CD4-positive, CD25-positive, alpha-beta regulatory T cell (primary cell): Measurements from ENCODE around the gene XBP1. TPM values are rescaled to one million over a fixed set of nuclear protein-coding genes. Genes with fewer than 3 reads are reported as not detected.
"Not testable (repeated sequence)": the region's sequence is repeated elsewhere in the genome, so short reads cannot be mapped to it uniquely, and the experiment has no call there.

Experiments
- ATAC-seq, 2 donors: fragments of 150-1000 bp; cut with Tn5 transposase; one replicate each; pipeline ENCODE4 v1.10.0; 2021; ENCODE audit warnings: low read depth in 2 of 2, moderate number of reproducible peaks in 2 of 2, moderate library complexity in 1 of 2
- DNase-seq, 3 donors: peaks; one replicate each; pipeline versions ENCODE4 v3.0.0 to v3.0.0-alpha.2; 2012 to 2022; ENCODE audit warnings: mixed read lengths in 1 of 3
- H3K27ac ChIP-seq: one replicate; pipeline ENCODE4 v1.7.0; 2013; ENCODE audit warnings: mild to moderate bottlenecking, low read length; ENCODE audit not compliant: insufficient read depth, poor library complexity, severe bottlenecking
- H3K27me3 ChIP-seq: one replicate; pipeline ENCODE4 v1.7.0; 2013; ENCODE audit warnings: low read length; ENCODE audit not compliant: control insufficient read depth, insufficient read depth
- H3K36me3 ChIP-seq: one replicate; pipeline ENCODE4 v1.7.0; 2013; ENCODE audit warnings: mild to moderate bottlenecking, low read length, moderate library complexity; ENCODE audit not compliant: control insufficient read depth, insufficient read depth
- H3K4me1 ChIP-seq: 2 replicates; pipeline ENCODE4 v1.7.0; 2013; ENCODE audit warnings: mild to moderate bottlenecking, low read length; ENCODE audit not compliant: insufficient read depth, control insufficient read depth, poor library complexity, severe bottlenecking
- H3K4me3 ChIP-seq: one replicate; pipeline ENCODE4 v1.7.0; 2013; ENCODE audit warnings: low read depth, mild to moderate bottlenecking, low read length, moderate library complexity
- H3K9me3 ChIP-seq, 2 experiments: 1 replicate in 1 of 2; 2 replicates in 1 of 2; pipeline ENCODE4 v1.7.0; 2013; ENCODE audit warnings: low read length in 2 of 2, mild to moderate bottlenecking in 1 of 2, moderate library complexity in 1 of 2; ENCODE audit not compliant: control insufficient read depth in 2 of 2
- H3K27ac Mint-ChIP-seq, 3 donors: one replicate each; pipeline ENCODE4 v1.8.0; 2020 to 2022; ENCODE audit warnings: mild to moderate bottlenecking in 3 of 3, mixed read lengths in 3 of 3, moderate library complexity in 2 of 3
- H3K27me3 Mint-ChIP-seq: one replicate; pipeline ENCODE4 v1.8.0; 2022; ENCODE audit warnings: mild to moderate bottlenecking, mixed read lengths
- H3K36me3 Mint-ChIP-seq: one replicate; pipeline ENCODE4 v1.8.0; 2020; ENCODE audit warnings: mixed read lengths
- H3K4me1 Mint-ChIP-seq, 4 donors: one replicate each; pipeline ENCODE4 v1.8.0; 2020 to 2022; ENCODE audit warnings: mixed read lengths in 4 of 4, mild to moderate bottlenecking in 1 of 4
- H3K4me3 Mint-ChIP-seq, 4 donors: one replicate each; pipeline ENCODE4 v1.8.0; 2020 to 2022; ENCODE audit warnings: mild to moderate bottlenecking in 4 of 4, mixed read lengths in 4 of 4, moderate library complexity in 3 of 4
- H3K9me3 Mint-ChIP-seq, 7 donors: one replicate each; pipeline ENCODE4 v1.8.0; 2020 to 2022; ENCODE audit warnings: mixed read lengths in 7 of 7, mild to moderate bottlenecking in 3 of 7, moderate library complexity in 2 of 7
- polyA plus RNA-seq, 4 donors: library from polyadenylated mRNA; unstranded; fragments of 300-500 nt; fragmentation: Illumina TruSeq; gene quantifications; one replicate each; pipeline ENCODE4 v1.2.3, GENCODE V29; 2021
- total RNA-seq: library from RNA; stranded (reverse); gene quantifications from one replicate; pipeline ENCODE4 v1.2.3, GENCODE V29; 2022

The XBP1 gene
- total and polyA plus RNA-seq, 5 donors from 2014 or later, result 127 to 218 (median 145) TPM

- H3K4me1 ChIP-seq, result no peaks in the 10 kb centered on the region
- ATAC-seq (no peak), DNase-seq (no peak)
- H3K27ac Mint-ChIP-seq, result no peak overlapping the region
- no peak overlapping the region for H3K27ac ChIP-seq
- H3K4me3 ChIP-seq, result no peak overlapping the region
- no peaks in the 10 kb centered on the region for H3K36me3 ChIP-seq
- H3K9me3 ChIP-seq, result no peaks in the 10 kb centered on the region
- peaks cover 4% of the 10 kb centered on the region for H3K27me3 Mint-ChIP-seq
- no peak overlapping the region for H3K4me3 Mint-ChIP-seq
- H3K9me3 Mint-ChIP-seq, result peaks cover 0 to 1% (median 0%) of the 10 kb centered on the region in 7 donors
- no peaks in the 10 kb centered on the region for H3K27me3 ChIP-seq
- no peaks in the 10 kb centered on the region for H3K36me3 Mint-ChIP-seq
- H3K4me1 Mint-ChIP-seq, result no peaks in the 10 kb centered on the region
Observed at GRCh38 chr22:28766628-28767027, 33.7 kb downstream of the XBP1 start.

- not testable (repeated sequence) for H3K27me3 Mint-ChIP-seq, DNase-seq, H3K4me3 Mint-ChIP-seq, H3K27ac Mint-ChIP-seq, H3K36me3 Mint-ChIP-seq, H3K4me3 ChIP-seq, H3K4me1 Mint-ChIP-seq, H3K4me1 ChIP-seq, H3K27ac ChIP-seq, H3K27me3 ChIP-seq, ATAC-seq, H3K9me3 Mint-ChIP-seq, H3K36me3 ChIP-seq, H3K9me3 ChIP-seq
Observed at GRCh38 chr22:28762000-28762399, 38.4 kb downstream of the XBP1 start.

GRCh38 chr22:28761449-28761755, 39.0 kb downstream of the XBP1 start:
- DNase-seq (no peak), ATAC-seq (no peak)
- H3K9me3 Mint-ChIP-seq, result peaks cover 0 to 1% (median 0%) of the 10 kb centered on the region in 7 donors
- no peaks in the 10 kb centered on the region for H3K36me3 ChIP-seq
- H3K27ac ChIP-seq, result no peak overlapping the region
- no peaks in the 10 kb centered on the region for H3K4me1 Mint-ChIP-seq
- H3K27me3 Mint-ChIP-seq, result peaks cover 4% of the 10 kb centered on the region
- no peak overlapping the region for H3K4me3 ChIP-seq
- peaks cover 7% of the 10 kb centered on the region for H3K36me3 Mint-ChIP-seq
- H3K27ac Mint-ChIP-seq, result no peak overlapping the region
- no peaks in the 10 kb centered on the region for H3K27me3 ChIP-seq
- H3K9me3 ChIP-seq, result no peaks in the 10 kb centered on the region
- H3K4me3 Mint-ChIP-seq, result no peak overlapping the region
- H3K4me1 ChIP-seq, result no peaks in the 10 kb centered on the region

- Histone ChIP-seq H3K27ac (no peak overlapping the region), H3K9me3 (no peaks in the 10 kb centered on the region), H3K27me3 (no peaks in the 10 kb centered on the region), H3K4me1 (no peaks in the 10 kb centered on the region), H3K36me3 (no peaks in the 10 kb centered on the region), H3K4me3 (no peak overlapping the region)
- Mint-ChIP-seq H3K4me3 (no peak overlapping the region), H3K36me3 (peaks cover 7% of the 10 kb centered on the region), H3K9me3 (peaks cover 0 to 1% (median 0%) of the 10 kb centered on the region in 7 donors), H3K27ac (no peak overlapping the region), H3K27me3 (no peaks in the 10 kb centered on the region), H3K4me1 (no peaks in the 10 kb centered on the region)
- DNase-seq (no peak), ATAC-seq (no peak)
Observed at GRCh38 chr22:28759861-28760560, 40.4 kb downstream of the XBP1 start.

- not testable (repeated sequence) for H3K9me3 ChIP-seq, H3K4me1 Mint-ChIP-seq, H3K27ac Mint-ChIP-seq, H3K36me3 ChIP-seq, H3K27ac ChIP-seq, H3K4me1 ChIP-seq, H3K4me3 Mint-ChIP-seq, H3K27me3 ChIP-seq, H3K27me3 Mint-ChIP-seq, H3K4me3 ChIP-seq, H3K9me3 Mint-ChIP-seq, ATAC-seq, DNase-seq
- peaks cover 16% of the 10 kb centered on the region for H3K36me3 Mint-ChIP-seq
Observed at GRCh38 chr22:28754512-28754911, 45.9 kb downstream of the XBP1 start.

GRCh38 chr22:28750471-28750881, 49.9 kb downstream of the XBP1 start:
- Histone ChIP-seq H3K9me3 (no peaks in the 10 kb centered on the region), H3K36me3 (peaks cover 20% of the 10 kb centered on the region), H3K4me1 (no peaks in the 10 kb centered on the region), H3K27me3 (no peaks in the 10 kb centered on the region), H3K4me3 (no peak overlapping the region), H3K27ac (no peak overlapping the region)
- no peaks in the 10 kb centered on the region for H3K9me3 Mint-ChIP-seq
- no peak overlapping the region for H3K4me3 Mint-ChIP-seq
- no peak for DNase-seq
- peaks cover 4 to 8% (median 5%) of the 10 kb centered on the region in 4 donors for H3K4me1 Mint-ChIP-seq
- ATAC-seq, result no peak
- H3K36me3 Mint-ChIP-seq, result peaks cover 26% of the 10 kb centered on the region
- H3K27ac Mint-ChIP-seq, result no peak overlapping the region
- no peaks in the 10 kb centered on the region for H3K27me3 Mint-ChIP-seq

Other genes with a start within 250 kb of the XBP1 start
- gene TTC28, start 120.7 kb downstream of the XBP1 start, total RNA-seq, result 2.7 TPM
- gene TTC28, start 120.7 kb downstream of the XBP1 start, polyA plus RNA-seq, result under 1 TPM in 3 of 4 donors, not detected in 1; 0.02 to 0.42 (median 0.14) TPM
- 8.9 TPM for gene CHEK2, start 58.7 kb downstream of the XBP1 start, total RNA-seq
- gene CHEK2, start 58.7 kb downstream of the XBP1 start, polyA plus RNA-seq, result 10 to 100 TPM in 2 of 4 donors, 1 to 10 TPM in 2; 6.9 to 11.8 (median 9.2) TPM
- 4.9 TPM for gene HSCB, start 58.5 kb downstream of the XBP1 start, total RNA-seq
- 10 to 100 TPM in 2 of 4 donors, 1 to 10 TPM in 2; 8.7 to 12.0 (median 10.7) TPM for gene HSCB, start 58.5 kb downstream of the XBP1 start, polyA plus RNA-seq
- gene CCDC117, start 27.9 kb downstream of the XBP1 start, total RNA-seq, result 25.2 TPM
- gene CCDC117, start 27.9 kb downstream of the XBP1 start, polyA plus RNA-seq, result 10 to 100 TPM; 14.7 to 20.3 (median 15.9) TPM
- gene ZNRF3, start 83.0 kb upstream of the XBP1 start, total RNA-seq, result 0.35 TPM
- gene ZNRF3, start 83.0 kb upstream of the XBP1 start, polyA plus RNA-seq, result under 1 TPM; 0.06 to 0.30 (median 0.19) TPM